T-cell (primary cell): Measurements from ENCODE around the gene PTPRO. TPM values are rescaled to one million over a fixed set of nuclear protein-coding genes. Genes with fewer than 3 reads are reported as not detected.
"Not testable (repeated sequence)": the region's sequence is repeated elsewhere in the genome, so short reads cannot be mapped to it uniquely, and the experiment has no call there.

ENCODE experiments used
- ATAC-seq, 4 experiments: fragments of 200-7000 bp in 3 of 4; fragments of 150-1000 bp in 1 of 4; cut with Tn5 transposase; replicated peaks in 1 of 4; 1 replicate in 3 of 4; 2 replicates in 1 of 4; pipeline ENCODE4 v1.10.0; 2021; ENCODE audit warnings: moderate library complexity in 3 of 4, mild to moderate bottlenecking in 2 of 4, moderate number of reproducible peaks in 1 of 4
- CTCF ChIA-PET, 2 donors: fragments of 300-600 bp; sonication (Branson Sonifier 250); formaldehyde crosslinking; loops; one replicate each; lab custom pipeline; 2022; ENCODE audit warnings: antibody characterized with exemption in 2 of 2; lab: Charles Lee
- POLR2A ChIA-PET, 2 donors: fragments of 300-600 bp; sonication (Branson Sonifier 250); formaldehyde crosslinking; loops; one replicate each; lab custom pipeline; 2022; ENCODE audit warnings: antibody characterized with exemption in 2 of 2; lab: Charles Lee
- DNase-seq, 35 experiments: peaks; one replicate each; pipeline versions ENCODE4 v3.0.0 to v3.0.0-alpha.2; 2013 to 2023
- H3K27ac ChIP-seq: one replicate; pipeline ENCODE4 v1.5.1; 2013; ENCODE audit warnings: low read length
- H3K27me3 ChIP-seq, 2 experiments: replicated peaks in 1 of 2; 1 replicate in 1 of 2; 2 replicates in 1 of 2; pipeline versions ENCODE4 v1.6.1 to v1.7.0; 2013; ENCODE audit warnings: low read length in 1 of 2, mixed read lengths in 1 of 2; ENCODE audit not compliant: control insufficient read depth in 2 of 2, insufficient read depth in 2 of 2; ENCODE audit errors: extremely low read depth in 1 of 2
- H3K36me3 ChIP-seq, 2 donors: 1 replicate in 1 of 2; 2 replicates in 1 of 2; pipeline versions ENCODE4 v1.6.1 to v1.7.0; 2013; ENCODE audit warnings: low read length in 1 of 2; ENCODE audit not compliant: control insufficient read depth in 2 of 2, insufficient read depth in 1 of 2; ENCODE audit errors: extremely low read depth in 1 of 2
- H3K4me1 ChIP-seq, 2 experiments: 1 replicate in 1 of 2; 2 replicates in 1 of 2; pipeline versions ENCODE4 v1.6.1 to v1.7.0; 2013; ENCODE audit warnings: low read length in 2 of 2, mixed read lengths in 1 of 2; ENCODE audit not compliant: insufficient read depth in 2 of 2, control insufficient read depth in 1 of 2; ENCODE audit errors: extremely low read depth in 1 of 2
- H3K4me3 ChIP-seq, 2 donors: 1 replicate in 1 of 2; 2 replicates in 1 of 2; pipeline versions ENCODE4 v1.5.1 to v1.7.0; 2013; ENCODE audit warnings: mild to moderate bottlenecking in 2 of 2, low read length in 1 of 2, moderate library complexity in 1 of 2; ENCODE audit not compliant: control insufficient read depth in 1 of 2; ENCODE audit errors: extremely low read depth in 1 of 2
- H3K9me3 ChIP-seq: 2 replicates; pipeline ENCODE4 v1.7.0; 2013
- H3K27ac Mint-ChIP-seq, 2 donors: one replicate each; pipeline ENCODE4 v1.8.0; 2020 to 2021; ENCODE audit warnings: mild to moderate bottlenecking in 2 of 2, mixed read lengths in 2 of 2
- H3K27me3 Mint-ChIP-seq, 2 donors: one replicate each; pipeline ENCODE4 v1.8.0; 2021 to 2022; ENCODE audit warnings: mixed read lengths in 2 of 2
- H3K36me3 Mint-ChIP-seq: one replicate; pipeline ENCODE4 v1.8.0; 2021; ENCODE audit warnings: mixed read lengths
- H3K4me1 Mint-ChIP-seq, 3 donors: one replicate each; pipeline ENCODE4 v1.8.0; 2020 to 2022; ENCODE audit warnings: mixed read lengths in 3 of 3, mild to moderate bottlenecking in 1 of 3
- H3K4me3 Mint-ChIP-seq, 3 donors: one replicate each; pipeline ENCODE4 v1.8.0; 2020 to 2022; ENCODE audit warnings: mild to moderate bottlenecking in 3 of 3, mixed read lengths in 3 of 3, moderate library complexity in 3 of 3
- H3K9me3 Mint-ChIP-seq, 3 donors: one replicate each; pipeline ENCODE4 v1.8.0; 2020 to 2022; ENCODE audit warnings: mixed read lengths in 3 of 3
- WGBS: methylation state at CpG from one replicate; pipeline ENCODE4 v1.1.5; 2013; ENCODE audit warnings: missing lambda C conversion rate; ENCODE audit not compliant: insufficient coverage; 5-methylcytosine and 5-hydroxymethylcytosine counted together
- total RNA-seq, 35 experiments: library from RNA in 6 of 35; stranded (reverse) in 6 of 35; fragments of 120-200 nt in 1 of 35; gene quantifications; one replicate each; pipeline versions ENCODE4 v1.2.1 to v1.2.4 and lab custom pipeline; 2013 to 2026

PTPRO gene
- total RNA-seq, 5 donors from 2014 or later (not counting 1 experiment from before 2014, with no cell fraction given): 1.1 to 11.5 (median 6.3) TPM

DNA sequence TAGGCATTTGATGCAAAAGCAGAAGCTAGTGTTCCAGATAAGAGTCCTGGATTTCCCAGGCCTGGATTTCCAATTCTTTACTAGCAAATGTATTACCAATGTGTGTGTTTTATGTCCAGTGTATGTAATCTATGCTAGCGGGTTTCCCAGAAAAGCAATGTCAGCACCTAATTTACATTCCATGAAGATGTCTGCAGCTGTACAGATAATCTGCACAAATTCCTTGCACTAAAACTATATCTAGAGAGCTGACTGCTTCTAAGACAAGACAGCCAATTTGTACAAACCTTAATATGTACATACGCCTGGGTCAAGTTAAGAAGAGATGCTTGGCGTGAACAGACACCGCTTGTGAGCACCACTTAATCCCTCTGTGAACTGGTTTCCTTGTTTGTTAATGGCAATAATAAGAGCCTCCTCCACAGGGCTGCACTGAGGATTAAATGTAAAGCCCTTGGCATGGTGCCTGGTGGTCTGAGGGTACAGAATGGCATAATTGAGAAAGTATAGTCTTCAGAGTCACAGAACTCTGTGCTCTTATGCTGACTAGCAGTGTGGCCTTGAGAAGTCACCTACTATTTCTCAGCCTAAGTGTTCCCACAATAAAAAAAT lies 281.3 kb downstream of the PTPRO start:
- Histone ChIP-seq H3K4me3 (no peak overlapping the region), H3K27ac (no peak overlapping the region), H3K9me3 (no peaks in the 10 kb centered on the region), H3K36me3 (no peaks in the 10 kb centered on the region), H3K27me3 (peaks cover 0 to 3% of the 10 kb centered on the region in 2 experiments), H3K4me1 (no peaks in the 10 kb centered on the region)
- H3K36me3 Mint-ChIP-seq: no peaks in the 10 kb centered on the region
- ChIA-PET POLR2A (no interaction called here), CTCF (no interaction called here)
- DNase-seq: no peak
- no peaks in the 10 kb centered on the region for H3K9me3 Mint-ChIP-seq
- no CpG with 5 or more reads among the region's 4 CpGs for WGBS
- no peaks in the 10 kb centered on the region for H3K4me1 Mint-ChIP-seq
- no peak overlapping the region for H3K27ac Mint-ChIP-seq
- peaks cover 5 to 7% of the 10 kb centered on the region in 2 donors for H3K27me3 Mint-ChIP-seq
- ATAC-seq: no peak
- no peak overlapping the region for H3K4me3 Mint-ChIP-seq

DNA sequence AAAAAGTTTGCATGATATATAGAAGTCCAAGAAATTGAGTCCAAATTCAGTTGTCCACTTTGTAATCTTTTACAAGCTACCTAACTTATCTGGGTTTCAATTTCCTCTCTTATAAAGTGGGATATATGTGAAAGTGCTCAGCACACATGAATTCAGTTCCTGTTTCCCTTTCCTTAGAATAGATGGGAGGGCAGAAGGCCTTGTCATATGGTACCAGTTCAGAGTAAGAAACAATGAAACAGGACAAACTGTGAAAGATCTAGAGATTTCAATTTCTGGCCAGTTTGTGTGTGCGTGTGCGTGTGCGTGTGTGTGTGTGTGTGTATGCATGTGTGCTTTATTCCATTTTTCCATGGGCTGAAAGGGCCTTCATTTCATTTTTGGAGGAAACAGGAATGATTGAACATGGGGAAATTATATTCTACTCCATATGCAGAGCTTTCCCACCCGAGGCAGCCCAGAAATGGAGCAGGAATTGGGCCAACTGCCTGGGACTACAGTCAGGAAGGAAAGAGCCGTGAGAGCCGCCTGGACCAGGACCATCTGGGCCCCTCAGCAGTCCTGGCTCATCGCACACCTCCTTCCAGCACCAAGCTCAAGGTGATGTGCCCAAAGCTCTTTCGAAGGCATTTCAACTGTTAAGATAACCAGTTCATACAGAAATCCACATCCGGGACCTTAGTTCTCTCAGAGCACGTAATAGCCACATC lies 283.7 kb downstream of the PTPRO start:
- Mint-ChIP-seq H3K36me3 (no peaks in the 10 kb centered on the region), H3K27ac (no peak overlapping the region), H3K27me3 (peaks cover 5 to 7% of the 10 kb centered on the region in 2 donors), H3K9me3 (no peaks in the 10 kb centered on the region), H3K4me3 (no peak overlapping the region), H3K4me1 (no peaks in the 10 kb centered on the region)
- no peak for DNase-seq
- peaks cover 0 to 3% of the 10 kb centered on the region in 2 experiments for H3K27me3 ChIP-seq
- no peak overlapping the region for H3K4me3 ChIP-seq
- ChIA-PET CTCF (interaction anchor here (0.5 to 0.6 kb wide), 2 partner anchors 14 to 21 kb away, joined by 3 read pairs; no protein-coding TSS in a partner anchor), POLR2A (no interaction called here)
- H3K4me1 ChIP-seq: no peaks in the 10 kb centered on the region
- WGBS: 86% methylated on average over 6 of the region's 10 CpGs
- no peaks in the 10 kb centered on the region for H3K36me3 ChIP-seq
- no peak overlapping the region for H3K27ac ChIP-seq
- ATAC-seq: no peak
- H3K9me3 ChIP-seq: no peaks in the 10 kb centered on the region

DNA sequence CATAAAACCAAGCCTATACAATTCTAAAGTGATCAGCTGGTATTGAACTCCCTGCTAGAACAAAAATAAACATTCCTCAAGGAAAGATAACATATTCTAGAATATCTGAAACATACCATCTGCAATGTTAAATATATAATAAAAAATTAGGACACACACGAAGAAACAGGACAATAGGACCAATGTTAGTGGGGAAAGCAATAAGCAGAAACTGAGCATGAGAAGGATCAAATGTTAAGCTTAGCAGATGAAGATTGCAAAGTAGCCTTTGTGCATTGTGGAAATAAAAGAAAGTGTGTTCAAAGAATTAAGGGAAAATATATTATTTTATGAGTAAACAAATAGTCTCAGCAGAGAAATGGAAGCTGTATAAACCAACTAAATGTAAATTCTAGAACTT lies 286.1 kb downstream of the PTPRO start:
- ChIA-PET CTCF (interaction anchor here in 1 of 2 donors (1.0 to 1.2 kb wide), 2 partner anchors 21 to 24 kb away, joined by 3 read pairs; no protein-coding TSS in a partner anchor), POLR2A (no interaction called here)
- no peak overlapping the region for H3K4me3 Mint-ChIP-seq
- no CpG with 5 or more reads among the region's 1 CpG for WGBS
- H3K4me1 Mint-ChIP-seq: no peaks in the 10 kb centered on the region
- H3K4me1 ChIP-seq: no peaks in the 10 kb centered on the region
- DNase-seq (no peak), ATAC-seq (no peak)
- H3K27me3 Mint-ChIP-seq: peaks cover 5 to 7% of the 10 kb centered on the region in 2 donors
- H3K27me3 ChIP-seq: peaks cover 0 to 3% of the 10 kb centered on the region in 2 experiments
- no peak overlapping the region for H3K27ac ChIP-seq
- H3K36me3 Mint-ChIP-seq: no peaks in the 10 kb centered on the region
- no peak overlapping the region for H3K4me3 ChIP-seq
- peaks cover 0 to 7% (median 4%) of the 10 kb centered on the region in 3 donors for H3K9me3 Mint-ChIP-seq
- H3K9me3 ChIP-seq: no peaks in the 10 kb centered on the region
- H3K27ac Mint-ChIP-seq: no peak overlapping the region
- H3K36me3 ChIP-seq: no peaks in the 10 kb centered on the region

DNA sequence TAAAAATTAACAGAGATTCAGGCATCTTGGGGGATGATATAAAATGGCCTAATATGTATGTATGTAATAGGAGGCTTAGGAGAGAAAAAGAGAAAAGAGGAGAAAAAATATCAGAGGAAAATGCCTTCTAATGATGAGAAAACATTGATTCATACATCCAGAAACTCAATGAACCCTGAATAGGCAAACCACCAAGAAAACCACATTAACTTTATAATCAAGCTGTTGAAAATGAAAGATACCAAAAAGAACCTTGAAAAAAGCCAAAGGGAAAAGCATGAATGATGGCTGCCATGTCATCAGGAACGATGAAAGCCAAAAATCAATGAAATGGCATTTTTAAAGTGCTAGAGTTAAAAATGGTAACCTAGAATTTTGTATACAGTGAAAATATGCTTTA lies 286.6 kb downstream of the PTPRO start:
- H3K36me3 ChIP-seq: no peaks in the 10 kb centered on the region
- ChIA-PET POLR2A (no interaction called here), CTCF (interaction anchor here in 1 of 2 donors (1.0 to 1.2 kb wide), 2 partner anchors 21 to 24 kb away, joined by 3 read pairs; no protein-coding TSS in a partner anchor)
- no peaks in the 10 kb centered on the region for H3K9me3 ChIP-seq
- no CpG with 5 or more reads among the region's 1 CpG for WGBS
- no peaks in the 10 kb centered on the region for H3K4me1 ChIP-seq
- Mint-ChIP-seq H3K27me3 (peaks cover 5 to 7% of the 10 kb centered on the region in 2 donors), H3K4me1 (no peaks in the 10 kb centered on the region), H3K36me3 (no peaks in the 10 kb centered on the region), H3K9me3 (peaks cover 0 to 9% (median 6%) of the 10 kb centered on the region in 3 donors), H3K4me3 (no peak overlapping the region), H3K27ac (no peak overlapping the region)
- ATAC-seq (no peak), DNase-seq (no peak)
- no peak overlapping the region for H3K27ac ChIP-seq
- no peak overlapping the region for H3K4me3 ChIP-seq
- H3K27me3 ChIP-seq: peaks cover 0 to 3% of the 10 kb centered on the region in 2 experiments

DNA sequence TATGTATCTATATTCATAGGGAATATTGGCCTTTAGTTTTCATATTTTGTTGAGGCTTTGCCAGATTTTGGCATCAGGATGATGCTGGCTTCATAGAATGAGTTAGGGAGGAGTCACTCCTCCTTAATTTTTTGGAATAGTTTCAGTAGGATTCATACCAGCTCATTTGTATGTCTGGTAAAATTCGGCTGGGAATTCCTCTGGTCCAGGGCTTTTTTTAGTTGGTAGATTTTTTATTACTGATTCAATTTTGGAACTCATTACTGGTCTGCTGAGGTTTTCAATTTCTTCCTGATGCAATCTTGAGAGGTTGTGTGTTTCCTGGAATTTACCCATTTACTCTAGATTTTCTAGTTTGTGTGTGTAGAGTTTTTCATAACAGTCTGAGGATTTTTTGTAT lies 291.7 kb downstream of the PTPRO start:
- 80% methylated on average over 1 of the region's 1 CpG for WGBS
- no peak for ATAC-seq
- H3K4me3 ChIP-seq: no peak overlapping the region

DNA sequence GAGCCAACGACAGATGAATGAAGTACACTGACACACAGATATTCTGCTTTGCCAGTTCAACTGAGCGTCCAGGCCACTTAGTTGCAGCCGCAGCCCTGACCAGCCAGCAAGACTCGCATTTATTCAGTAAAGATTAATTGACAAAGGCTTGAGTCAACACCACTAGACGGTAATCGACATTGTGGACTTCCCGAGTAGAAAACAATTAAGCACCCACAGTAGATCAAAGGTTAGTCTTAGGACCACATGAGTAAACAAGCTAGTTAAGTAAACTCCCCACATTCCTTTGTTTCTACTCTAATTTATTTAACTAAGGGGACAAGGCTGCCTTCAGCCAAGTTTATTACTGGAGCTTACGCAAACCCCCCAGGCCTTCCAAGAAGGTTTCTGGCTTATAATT lies 294.2 kb downstream of the PTPRO start:
- H3K9me3 Mint-ChIP-seq: peaks cover 5 to 21% (median 6%) of the 10 kb centered on the region in 3 donors
- H3K4me3 Mint-ChIP-seq, H3K9me3 ChIP-seq, H3K27me3 ChIP-seq, H3K27ac Mint-ChIP-seq, H3K4me1 Mint-ChIP-seq, CTCF ChIA-PET, H3K4me1 ChIP-seq, POLR2A ChIA-PET, H3K27ac ChIP-seq, H3K36me3 ChIP-seq, DNase-seq, H3K4me3 ChIP-seq, ATAC-seq, H3K36me3 Mint-ChIP-seq: not testable (repeated sequence)
- peaks cover 12 to 15% of the 10 kb centered on the region in 2 donors for H3K27me3 Mint-ChIP-seq
- 97% methylated on average over 4 of the region's 8 CpGs for WGBS

More for the DNA sequence above, 291.7 kb downstream of the PTPRO start:
- peaks cover 6% of the 10 kb centered on the region for H3K36me3 Mint-ChIP-seq
- H3K36me3 ChIP-seq: no peaks in the 10 kb centered on the region
- ChIA-PET POLR2A (no interaction called here), CTCF (no interaction called here)
- no peak overlapping the region for H3K27ac Mint-ChIP-seq
- peaks cover 0 to 3% of the 10 kb centered on the region in 2 experiments for H3K27me3 ChIP-seq
- H3K27ac ChIP-seq: no peak overlapping the region
- H3K27me3 Mint-ChIP-seq: peaks cover 12 to 13% of the 10 kb centered on the region in 2 donors
- H3K4me3 Mint-ChIP-seq: no peak overlapping the region
- DNase-seq: no peak
- H3K9me3 ChIP-seq: no peaks in the 10 kb centered on the region
- H3K9me3 Mint-ChIP-seq: peaks cover 5 to 21% (median 6%) of the 10 kb centered on the region in 3 donors
- H3K4me1 Mint-ChIP-seq: no peaks in the 10 kb centered on the region
- no peaks in the 10 kb centered on the region for H3K4me1 ChIP-seq
